A549 (cell line): Measurements from ENCODE around the gene LAMB3. TPM values are rescaled to one million over a fixed set of nuclear protein-coding genes. Genes with fewer than 3 reads are reported as not detected.

ENCODE experiments used
- ATAC-seq, 2 experiments: fragments of 200-7000 bp in 1 of 2; fragments of >200 bp in 1 of 2; cut with Nextera tagmentation in 1 of 2; cut with Tn5 transposase in 1 of 2; 3 replicates each; pipeline versions ENCODE4 v1.8.0 to v1.9.1; 2018 to 2020; ENCODE audit warnings: mild to moderate bottlenecking in 1 of 2, moderate library complexity in 1 of 2
- CTCF ChIA-PET: fragments of 300-600 bp; sonication (Branson Sonifier 250); formaldehyde crosslinking; extraction: SDS; loops from one replicate; lab custom pipeline; 2021; ENCODE audit warnings: antibody characterized with exemption, inconsistent platforms; lab: Yijun Ruan, JAX
- POLR2A ChIA-PET: fragments of 350-600 bp; formaldehyde crosslinking; extraction: SDS; loops from one replicate; lab custom pipeline; 2021; ENCODE audit warnings: antibody characterized with exemption, inconsistent platforms; lab: Yijun Ruan, JAX
- DNase-seq, 2 experiments: peaks; one replicate each; pipeline versions ENCODE4 v3.0.0 to v3.0.0-alpha.2; 2011 to 2016; ENCODE audit warnings: low read depth in 1 of 2, low spot score in 1 of 2
- FAIRE-seq: peaks from 2 replicates; lab custom pipeline; 2011; peaks lifted over from hg19 to GRCh38; lab: Jason Lieb, UNC
- H3K27ac ChIP-seq, 2 experiments: fragments of >200 bp; sonication (Bioruptor Twin); formaldehyde crosslinking; 3 replicates each; pipeline ENCODE4 v1.5.1; 2016 to 2017
- H3K4me1 ChIP-seq: fragments of >200 bp; sonication (Bioruptor Twin); formaldehyde crosslinking; 3 replicates; pipeline ENCODE4 v1.6.1; 2016
- H3K4me2 ChIP-seq: fragments of >200 bp; sonication (Bioruptor Twin); formaldehyde crosslinking; 3 replicates; pipeline ENCODE4 v1.6.1; 2016
- H3K4me3 ChIP-seq: fragments of >200 bp; sonication (Bioruptor Twin); formaldehyde crosslinking; 3 replicates; pipeline ENCODE4 v1.5.1; 2016
- H3K9me3 ChIP-seq: fragments of >200 bp; sonication (Bioruptor Twin); formaldehyde crosslinking; 3 replicates; pipeline ENCODE4 v1.6.1; 2016
- ATOH8 ChIP-seq: fragments of 250-450 bp; sonication (Bioruptor Pico); IDR thresholded peaks from 2 replicates; pipeline ENCODE4 v1.5.0; 2020; ENCODE audit warnings: low read depth, mild to moderate bottlenecking, moderate library complexity
- BCL3 ChIP-seq: fragments of >200 bp; sonication (Bioruptor Twin); formaldehyde crosslinking; IDR thresholded peaks from 3 replicates; pipeline ENCODE4 v1.6.1; 2016
- CBX8 ChIP-seq: fragments of 200-600 bp; sonication (generic); IDR thresholded peaks from 2 replicates; pipeline ENCODE4 v1.6.1; 2016
- ELK1 ChIP-seq: fragments of 150-350 bp; IDR thresholded peaks from 2 replicates; pipeline ENCODE4 v1.6.1; 2014; ENCODE audit warnings: low read depth, mild to moderate bottlenecking, low read length
- EP300 ChIP-seq, 2 experiments: fragments of >200 bp; sonication (Bioruptor Twin); formaldehyde crosslinking; IDR thresholded peaks; 2 replicates in 1 of 2; 3 replicates in 1 of 2; pipeline ENCODE4 v1.6.1; 2016 to 2017
- FOSL2 ChIP-seq, 2 experiments: fragments of 450-650 bp in 1 of 2; fragments of >200 bp in 1 of 2; sonication (Bioruptor Twin) in 1 of 2; formaldehyde crosslinking; IDR thresholded peaks; 2 replicates each; pipeline versions ENCODE4 v1.5.0 to v1.6.1; 2016 to 2020; ENCODE audit warnings: mild to moderate bottlenecking in 1 of 2, moderate library complexity in 1 of 2
- GATA3 ChIP-seq: IDR thresholded peaks from 2 replicates; pipeline ENCODE4 v1.6.1; 2012; ENCODE audit warnings: borderline replicate concordance
- HES2 ChIP-seq: fragments of >200 bp; sonication (Bioruptor Twin); formaldehyde crosslinking; IDR thresholded peaks from 2 replicates; pipeline ENCODE4 v1.6.1; 2016
- HMGXB4 ChIP-seq: fragments of 250-450 bp; sonication (Bioruptor Pico); IDR thresholded peaks from 2 replicates; pipeline ENCODE4 v1.5.0; 2021; ENCODE audit warnings: mild to moderate bottlenecking, moderate library complexity, borderline replicate concordance
- HOXB5 ChIP-seq: fragments of 250-450 bp; sonication (Bioruptor Pico); IDR thresholded peaks from 2 replicates; pipeline ENCODE4 v1.5.0; 2020; ENCODE audit warnings: mild to moderate bottlenecking, moderate library complexity
- JUNB ChIP-seq: fragments of >200 bp; sonication (Bioruptor Twin); formaldehyde crosslinking; IDR thresholded peaks from 2 replicates; pipeline ENCODE4 v1.6.1; 2016
- KDM1A ChIP-seq: fragments of 200-600 bp; sonication (generic); IDR thresholded peaks from 2 replicates; pipeline ENCODE4 v1.6.1; 2016; ENCODE audit warnings: low read depth, mild to moderate bottlenecking
- MAX ChIP-seq: IDR thresholded peaks from 2 replicates; pipeline ENCODE4 v1.6.1; 2012
- MAZ ChIP-seq: fragments of 150-350 bp; IDR thresholded peaks from 2 replicates; pipeline ENCODE4 v1.6.1; 2014; ENCODE audit warnings: antibody characterized with exemption, low read depth, low read length, borderline replicate concordance
- MYC ChIP-seq: IDR thresholded peaks from 2 replicates; pipeline ENCODE4 v1.6.1; 2012; ENCODE audit warnings: mild to moderate bottlenecking, inconsistent platforms, low read length, improper control_type of control experiment, borderline replicate concordance
- RCOR1 ChIP-seq: fragments of 150-350 bp; IDR thresholded peaks from 2 replicates; pipeline ENCODE4 v1.6.1; 2014; ENCODE audit warnings: antibody characterized with exemption, low read length, low read depth
- RFX5 ChIP-seq: fragments of 450-650 bp; IDR thresholded peaks from 2 replicates; pipeline ENCODE4 v1.7.1; 2014; ENCODE audit warnings: antibody characterized with exemption, mild to moderate bottlenecking, moderate library complexity
- SREBF2 ChIP-seq: fragments of 450-650 bp; IDR thresholded peaks from 2 replicates; pipeline ENCODE4 v1.6.1; 2014; ENCODE audit warnings: mild to moderate bottlenecking, moderate library complexity
- TFCP2L1 ChIP-seq: fragments of 250-450 bp; sonication (Bioruptor Pico); IDR thresholded peaks from 2 replicates; pipeline ENCODE4 v1.5.0; 2021; ENCODE audit warnings: mild to moderate bottlenecking
- ZNF302 ChIP-seq: fragments of 250-450 bp; sonication (Bioruptor Pico); IDR thresholded peaks from 2 replicates; pipeline ENCODE4 v1.9.0; 2021; ENCODE audit warnings: inconsistent platforms, mild to moderate bottlenecking, moderate library complexity
- ZSCAN20 ChIP-seq: fragments of 250-450 bp; sonication (Bioruptor Pico); IDR thresholded peaks from 2 replicates; pipeline ENCODE4 v1.8.0; 2022; ENCODE audit warnings: mild to moderate bottlenecking, moderate library complexity
- WGBS: methylation state at CpG from one replicate; pipeline ENCODE4 v1.1.6; 2017; ENCODE audit errors: missing lambda C conversion rate; 5-methylcytosine and 5-hydroxymethylcytosine counted together
- polyA plus RNA-seq, 4 experiments: library from polyadenylated mRNA; depleted of rRNA in 3 of 4; stranded (reverse); fragments of >200 nt; fragmentation: RNase III in 1 of 4; extraction: RNeasy Plus Mini Kit Qiagen cat#74134 plus additional on column Dnase treatment in 1 of 4; gene quantifications; 2 replicates in 3 of 4; 3 replicates in 1 of 4; pipeline ENCODE4 v1.2.3, GENCODE V29; 2011 to 2017

Gene LAMB3
- polyA plus RNA-seq, 2 of the 4 experiments (the other 2 are of a cell fraction) = 7.3 to 9.1 TPM

GRCh38 chr1:209691237-209691636, 39.0 kb upstream of the LAMB3 start:
- FAIRE-seq = no peak

GRCh38 chr1:209689477-209689876, 37.3 kb upstream of the LAMB3 start:
- peaks cover 41% of the 10 kb centered on the region for H3K4me1 ChIP-seq
- ATAC-seq (peak in 1 of 2 experiments; percentile 35; a peak in 2 of 6 replicates), DNase-seq (peak in 1 of 2 experiments; percentile 63), FAIRE-seq (no peak)
- peak overlapping the region; percentile 54 for H3K4me2 ChIP-seq
- POLR2A ChIA-PET = no interaction called here
- 42% methylated on average over 4 of the region's 4 CpGs for WGBS
- CTCF ChIA-PET = interaction anchor here (0.7 to 8.0 kb wide), 21 partner anchors 9 to 193 kb away, joined by 3 to 93 read pairs (median 4); partner anchors contain the start of genes G0S2 and LAMB3
- H3K9me3 ChIP-seq = no peaks in the 10 kb centered on the region
- H3K4me3 ChIP-seq = no peak overlapping the region
- TF ChIP-seq ZSCAN20 (CRISPR knock-in tag) = no peak
- TF ChIP-seq JUNB = no peak
- no peak for TF ChIP-seq CBX8
- TF ChIP-seq, all 56 proteins: peak for 0
- H3K27ac ChIP-seq = peak overlapping the region; percentile 65 to 69

More at GRCh38 chr1:209691237-209691636, 39.0 kb upstream of the LAMB3 start:
- H3K27ac ChIP-seq = 0 out of 6 replicates have a peak overlapping the region, but pooled peaks of 1 of the 2 experiments have one; percentile 11
- CTCF ChIA-PET = interaction anchor here (1.2 to 8.0 kb wide), 12 partner anchors 10 to 124 kb away, joined by 3 to 93 read pairs (median 8); partner anchors contain the start of gene LAMB3
- no peak overlapping the region for H3K4me3 ChIP-seq
- 54% methylated on average over 3 of the region's 3 CpGs for WGBS
- DNase-seq = no peak
- H3K4me1 ChIP-seq = peaks cover 41% of the 10 kb centered on the region
- H3K4me2 ChIP-seq = no peak overlapping the region; the same call in 2 of the 3 replicates
- POLR2A ChIA-PET = no interaction called here
- ATAC-seq = no peak
- TF ChIP-seq MAZ (no peak), CBX8 (no peak), BCL3 (no peak), HMGXB4 (CRISPR knock-in tag) (no peak), ATOH8 (CRISPR knock-in tag) (no peak), TFCP2L1 (CRISPR knock-in tag) (no peak), MYC (no peak), HES2 (no peak), RFX5 (no peak)
- H3K9me3 ChIP-seq = no peaks in the 10 kb centered on the region

- POLR2A ChIA-PET = interaction anchor here (2.1 kb wide), 1 partner anchor 40 kb away, joined by 9 read pairs; no protein-coding TSS in a partner anchor
- Histone ChIP-seq H3K4me3 (no peak overlapping the region), H3K27ac (peak overlapping the region; percentile 65 to 69), H3K4me2 (peak overlapping the region; percentile 54), H3K9me3 (no peaks in the 10 kb centered on the region), H3K4me1 (peaks cover 41% of the 10 kb centered on the region)
- DNase-seq = peak; percentile 38 to 78
- CTCF ChIA-PET = interaction anchor here (0.6 to 8.0 kb wide), 16 partner anchors 10 to 122 kb away, joined by 3 to 93 read pairs (median 4); partner anchors contain the start of gene G0S2
- WGBS = 15% methylated on average over 1 of the region's 1 CpG
- FAIRE-seq = peak; percentile 23
- no peak for TF ChIP-seq ZNF302 (CRISPR knock-in tag)
- TF ChIP-seq ELK1 = no peak
- no peak for TF ChIP-seq SREBF2
- peak; percentile 89 for TF ChIP-seq GATA3
- TF ChIP-seq RCOR1 = no peak
- no peak for TF ChIP-seq HOXB5 (CRISPR knock-in tag)
- peak; percentile 10; the same call in 1 of the 2 replicates for TF ChIP-seq MAX
- no peak; a peak in 1 of 5 replicates for TF ChIP-seq EP300 (IDR thresholded peaks at IDR 0.05)
- no peak for TF ChIP-seq FOSL2 (IDR thresholded peaks at IDR 0.05)
- TF ChIP-seq FOSL2 (CRISPR knock-in tag; IDR thresholded peaks at IDR 0.05) = peak; percentile 52
- TF ChIP-seq KDM1A = no peak
- peak; percentile 65 to 81 for ATAC-seq
Measured at GRCh38 chr1:209688746-209689234, 36.6 kb upstream of the LAMB3 start.
